SKM-1 (cell line): ENCODE measurements around the gene VPS13D.
"Not testable (repeated sequence)": the region's sequence is repeated elsewhere in the genome, so short reads cannot be mapped to it uniquely, and the experiment has no call there.

Experiments
- DNase-seq: peaks from one replicate; lab custom pipeline; 2025; ENCODE audit not compliant: unreplicated experiment; lab: John Stamatoyannopoulos, UW

VPS13D gene

GRCh38 chr1:12284486-12284885, 54.7 kb downstream of the VPS13D start:
- DNase-seq, result no peak

DNA sequence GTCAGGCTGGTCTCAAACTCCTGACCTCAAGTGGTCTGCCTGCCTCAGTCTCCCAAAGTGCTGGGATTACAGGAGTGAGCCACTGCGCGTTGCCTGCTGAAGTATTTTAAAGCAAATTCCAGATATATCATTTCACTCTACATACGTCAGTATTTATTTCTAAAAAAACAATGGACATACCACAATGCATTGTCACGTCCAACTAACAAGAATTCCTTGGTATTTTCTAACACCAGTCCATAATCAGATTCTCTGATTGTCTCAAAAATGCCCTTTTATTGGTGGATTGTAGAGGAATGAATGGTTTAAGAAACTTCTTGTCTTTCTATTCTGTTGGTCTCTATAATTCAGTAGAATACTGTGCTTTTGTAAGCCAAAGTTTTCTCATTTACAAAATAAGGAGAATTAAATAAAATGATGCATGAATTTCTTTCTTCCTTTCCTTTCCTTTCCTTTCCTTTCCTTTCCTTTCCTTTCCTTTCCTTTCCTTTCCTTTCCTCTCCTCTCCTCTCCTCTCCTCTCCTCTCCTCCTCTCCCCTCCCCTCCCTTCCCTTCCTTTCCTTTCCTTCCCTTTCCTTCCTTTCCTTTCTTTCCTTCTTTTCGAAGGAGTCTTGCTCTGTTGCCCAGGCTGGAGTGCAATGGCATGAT, 55.8 kb downstream of the VPS13D start:
- no peak for DNase-seq

- no peak for DNase-seq
These were observed 58.0 kb downstream of the VPS13D start for GRCh38 chr1:12287869-12288268.

GRCh38 chr1:12290828-12291227, 61.0 kb downstream of the VPS13D start:
- no peak for DNase-seq

GRCh38 chr1:12293416-12293815, 63.6 kb downstream of the VPS13D start:
- DNase-seq, result no peak

GRCh38 chr1:12294076-12294475, 64.2 kb downstream of the VPS13D start:
- no peak for DNase-seq

DNA sequence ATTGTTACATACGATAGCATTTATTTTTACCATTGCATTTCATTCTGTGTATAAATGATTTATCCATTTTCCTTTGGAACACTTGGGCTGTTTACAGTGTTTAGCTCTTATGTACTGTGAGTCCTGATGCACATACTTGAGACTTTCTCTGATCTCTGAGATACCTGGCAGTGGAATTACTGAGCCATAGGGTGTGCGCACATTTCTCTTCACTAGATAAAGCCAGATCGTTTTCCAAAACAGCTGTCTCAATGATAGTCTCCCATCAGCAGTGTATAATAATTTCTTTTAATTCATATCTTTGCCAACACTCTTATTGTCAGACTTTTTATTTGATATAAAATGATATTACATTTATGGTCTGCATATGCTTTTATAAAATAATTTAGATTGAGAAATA, 66.2 kb downstream of the VPS13D start:
- no peak for DNase-seq

- DNase-seq, result no peak
These were observed 66.8 kb downstream of the VPS13D start for GRCh38 chr1:12296623-12297022.

- no peak for DNase-seq
These were observed 70.9 kb downstream of the VPS13D start for GRCh38 chr1:12300706-12301105.

- no peak for DNase-seq
These were observed 71.8 kb downstream of the VPS13D start for GRCh38 chr1:12301518-12302237.

- no peak for DNase-seq
These were observed 73.1 kb downstream of the VPS13D start for GRCh38 chr1:12302798-12303447.

- DNase-seq, result no peak
These were observed 75.5 kb downstream of the VPS13D start for GRCh38 chr1:12305377-12305776.

DNA sequence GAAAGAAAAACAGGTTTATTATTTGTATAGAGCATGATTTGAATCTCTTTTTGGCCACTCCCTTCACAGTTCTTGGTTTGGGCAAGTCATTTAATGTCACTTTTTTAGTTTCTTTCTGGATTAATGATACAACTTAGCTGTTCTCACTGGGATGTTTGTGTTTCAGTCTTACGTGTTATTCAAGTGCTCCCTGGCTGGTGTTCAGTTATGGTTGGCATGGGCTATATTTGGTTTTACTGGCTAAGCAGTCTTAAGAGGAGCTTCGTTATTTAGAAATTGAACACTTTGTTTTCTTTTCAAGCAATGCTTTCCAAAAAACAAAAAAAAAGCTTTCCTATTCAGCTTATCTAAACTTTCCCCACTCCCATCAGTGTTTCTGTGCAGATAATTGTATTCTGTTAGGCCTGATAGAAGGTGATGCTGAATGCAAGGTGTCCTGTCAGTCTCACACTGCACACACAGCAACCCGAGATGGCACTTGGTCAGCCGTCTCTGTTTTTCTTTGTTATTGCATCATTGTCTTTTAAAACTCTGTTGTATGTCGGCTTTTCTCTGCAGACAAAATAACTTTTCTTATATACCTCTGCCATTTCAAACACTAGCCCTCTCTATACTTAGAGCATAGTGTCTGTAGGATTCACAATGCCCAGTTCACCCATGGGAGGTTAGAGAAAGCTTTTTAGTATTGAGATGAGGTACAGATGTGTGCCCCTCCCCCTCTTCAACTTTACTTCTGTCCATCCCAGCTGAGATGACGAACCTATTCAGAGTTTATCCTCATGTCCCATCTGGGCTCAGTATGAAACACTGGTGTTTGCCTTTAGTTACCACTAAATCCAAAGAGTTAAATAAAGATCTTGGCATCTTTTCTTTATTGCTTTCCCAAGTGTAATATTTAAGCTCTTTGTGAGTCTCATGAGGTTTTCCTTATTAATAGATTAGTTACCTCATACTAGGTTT, 80.2 kb downstream of the VPS13D start:
- no peak for DNase-seq

DNA sequence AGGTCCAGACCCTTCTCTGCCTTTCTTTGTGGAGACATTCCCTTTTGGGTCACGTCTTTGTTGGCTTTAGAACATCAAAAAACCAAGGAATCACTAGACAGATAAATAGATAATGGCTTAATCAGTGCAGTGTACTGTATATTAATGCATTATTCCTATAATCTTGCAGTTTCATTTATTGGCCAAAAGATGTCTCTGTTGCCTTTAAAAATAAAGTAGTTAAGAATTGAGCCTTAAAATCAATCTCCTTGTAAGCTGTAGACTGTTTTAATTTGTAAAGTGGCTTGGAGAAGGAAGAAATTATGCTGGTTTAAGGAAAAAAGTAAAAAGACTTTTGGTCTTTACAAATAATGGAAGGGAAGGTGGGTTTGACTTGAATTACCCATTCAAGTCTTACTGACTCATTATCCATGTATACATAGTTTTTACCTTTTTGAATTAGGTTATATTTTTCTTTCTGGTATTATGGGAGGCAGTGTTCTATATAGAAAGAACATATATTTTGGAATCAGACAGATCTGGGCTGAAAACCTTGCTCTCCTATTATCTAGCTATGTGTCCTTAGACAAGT, 84.6 kb downstream of the VPS13D start:
- peak; percentile 5 for DNase-seq

DNA sequence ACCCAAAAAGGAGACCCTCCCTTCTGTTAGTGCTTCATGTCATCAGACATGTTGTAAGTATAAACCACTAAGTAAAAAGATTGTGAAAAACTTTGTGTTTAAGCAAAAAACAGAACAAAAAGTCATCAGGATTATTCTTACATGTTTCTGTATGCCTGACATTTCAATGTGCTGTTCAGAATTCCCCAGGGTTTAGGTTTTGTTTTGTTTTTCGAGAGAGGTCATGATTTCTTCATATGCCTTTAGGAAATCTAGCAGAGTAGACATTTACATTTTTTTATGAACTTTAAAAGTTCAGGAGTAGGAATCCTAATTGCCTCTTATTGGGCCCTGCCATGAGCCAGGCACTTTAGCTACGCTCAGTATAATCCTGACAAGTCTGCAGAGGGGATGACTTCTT, 85.3 kb downstream of the VPS13D start:
- DNase-seq, result no peak

DNA sequence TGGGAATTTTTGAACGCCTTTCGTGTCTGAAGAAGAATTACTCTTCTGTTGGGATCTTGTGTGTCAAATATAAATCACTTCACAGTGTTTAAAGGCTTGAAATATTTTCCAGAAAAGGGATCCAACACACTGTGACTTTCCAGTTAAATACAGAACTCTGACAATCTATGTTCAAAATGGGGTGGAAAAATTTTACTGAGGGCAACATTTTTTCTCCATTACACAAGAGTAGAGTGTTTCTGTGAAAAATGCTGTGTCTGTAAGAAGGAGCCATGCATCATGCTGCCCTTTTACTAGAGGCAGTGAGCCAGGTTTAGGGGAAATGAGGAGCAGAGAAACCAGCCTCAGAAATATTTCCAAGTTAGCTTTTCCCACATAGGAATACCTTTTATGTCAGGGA, 86.5 kb downstream of the VPS13D start:
- DNase-seq, result no peak

DNA sequence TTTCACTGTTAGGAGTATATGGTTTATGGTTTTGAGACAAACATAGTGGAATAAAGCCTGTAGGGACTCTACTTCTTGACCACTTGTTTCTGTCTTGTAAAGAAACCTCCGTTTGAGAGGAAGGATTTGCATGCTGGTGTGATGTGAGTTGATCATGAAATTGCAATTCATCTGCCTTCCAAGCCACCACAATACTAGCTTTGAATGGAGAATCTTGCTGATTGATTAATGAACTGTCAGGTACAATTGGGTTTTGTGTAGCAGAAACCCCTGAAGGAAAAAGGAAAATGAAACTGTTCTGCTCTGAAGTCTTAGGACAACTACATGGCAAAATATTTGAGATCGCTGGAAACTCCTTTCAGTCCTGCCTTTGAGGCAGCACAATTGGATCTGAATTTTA, 90.7 kb downstream of the VPS13D start:
- DNase-seq, result no peak

GRCh38 chr1:12324423-12324822, 94.6 kb downstream of the VPS13D start:
- no peak for DNase-seq

DNA sequence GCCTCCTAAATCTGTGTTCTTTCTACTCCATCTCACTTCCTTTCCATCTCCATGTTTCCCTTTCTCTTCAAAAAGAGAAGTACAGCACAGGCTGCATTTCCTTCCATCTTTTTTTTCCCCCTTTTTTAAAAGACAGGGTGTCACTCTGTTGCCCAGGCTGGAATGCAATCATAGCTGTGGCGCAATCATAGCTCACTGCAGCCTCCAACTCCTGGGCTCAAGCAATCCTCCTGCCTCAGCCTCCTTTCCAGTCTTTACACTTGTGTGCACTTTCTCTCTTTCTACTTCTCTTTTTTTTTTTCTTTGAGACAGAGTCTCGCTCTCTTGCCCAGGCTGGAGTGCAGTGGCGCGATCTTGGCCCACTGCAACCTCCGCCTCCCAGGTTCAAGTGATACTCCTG, 95.1 kb downstream of the VPS13D start:
- not testable (repeated sequence) for DNase-seq

GRCh38 chr1:12326986-12327385, 97.2 kb downstream of the VPS13D start:
- no peak for DNase-seq

- DNase-seq, result no peak
These were observed 97.7 kb downstream of the VPS13D start for GRCh38 chr1:12327566-12327965.
